HG03521 (cell line): ENCODE data around the gene LHX6.

Experiments
- ATAC-seq: cut with Tn5 transposase; IDR thresholded peaks from one replicate; pipeline ENCODE4 v1.9.1; 2021; ENCODE audit warnings: mild to moderate bottlenecking, moderate library complexity; ENCODE audit not compliant: unreplicated experiment

The LHX6 gene

GRCh38 chr9:122158202-122158601, 70.6 kb downstream of the LHX6 start:
- ATAC-seq: no peak

- no peak for ATAC-seq
Measured at GRCh38 chr9:122155796-122156195, 73.0 kb downstream of the LHX6 start.
